Urothelium cell line (cell line): ENCODE results near the gene MRTO4.
"Not testable (repeated sequence)": the region's sequence is repeated elsewhere in the genome, so short reads cannot be mapped to it uniquely, and the experiment has no call there.

Source experiments
- DNase-seq: peaks from one replicate; pipeline ENCODE4 v3.0.0; 2011; ENCODE audit warnings: low spot score, mixed read lengths
- FAIRE-seq: peaks from 2 replicates; lab custom pipeline; 2011; peaks lifted over from hg19 to GRCh38; lab: Jason Lieb, UNC

MRTO4 gene

DNA sequence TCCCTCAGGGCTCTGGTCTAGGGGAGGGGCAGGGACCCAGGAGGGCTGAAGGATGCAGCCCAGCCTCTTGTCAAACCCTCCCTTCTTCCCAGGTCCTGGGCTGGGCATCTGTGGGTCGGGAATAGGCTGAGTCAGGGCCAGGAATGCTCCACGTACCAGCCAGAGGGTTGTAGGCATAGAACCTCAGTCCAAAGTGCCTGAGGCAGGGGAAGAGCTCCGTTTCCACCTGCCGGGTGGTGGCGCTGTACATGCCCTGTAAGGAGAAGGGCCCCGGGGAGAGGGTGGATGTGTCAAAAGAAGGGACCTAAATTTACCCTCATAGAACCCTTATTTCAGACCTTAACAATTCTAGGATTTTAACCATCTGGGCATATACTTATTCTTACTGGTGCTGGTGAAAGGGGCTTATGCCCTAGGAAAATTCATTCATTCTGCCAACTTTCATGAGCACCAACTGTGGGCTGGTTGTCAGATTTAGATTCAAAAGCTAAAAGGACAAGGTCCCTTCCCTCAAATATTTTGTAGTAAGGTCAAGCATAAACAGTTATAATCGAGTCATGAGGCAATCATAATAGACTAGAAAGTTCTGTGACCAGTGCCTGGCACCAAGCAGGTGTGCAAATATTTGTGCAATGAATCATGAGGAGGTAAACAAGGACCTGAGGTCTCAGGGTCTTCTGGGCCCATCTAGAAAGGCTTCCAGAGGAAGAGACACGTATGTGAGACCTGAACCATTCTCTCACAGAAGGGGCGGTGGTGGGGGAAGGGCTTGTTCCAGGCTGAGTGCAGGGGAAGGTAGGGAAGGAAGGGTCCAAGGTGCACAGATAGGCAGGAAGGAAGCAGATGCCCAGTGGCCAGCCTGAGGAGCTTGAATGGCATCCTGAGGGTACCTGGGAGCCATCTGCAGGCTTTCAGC lies 18.1 kb downstream of the MRTO4 start:
- DNase-seq, FAIRE-seq: not testable (repeated sequence)

DNA sequence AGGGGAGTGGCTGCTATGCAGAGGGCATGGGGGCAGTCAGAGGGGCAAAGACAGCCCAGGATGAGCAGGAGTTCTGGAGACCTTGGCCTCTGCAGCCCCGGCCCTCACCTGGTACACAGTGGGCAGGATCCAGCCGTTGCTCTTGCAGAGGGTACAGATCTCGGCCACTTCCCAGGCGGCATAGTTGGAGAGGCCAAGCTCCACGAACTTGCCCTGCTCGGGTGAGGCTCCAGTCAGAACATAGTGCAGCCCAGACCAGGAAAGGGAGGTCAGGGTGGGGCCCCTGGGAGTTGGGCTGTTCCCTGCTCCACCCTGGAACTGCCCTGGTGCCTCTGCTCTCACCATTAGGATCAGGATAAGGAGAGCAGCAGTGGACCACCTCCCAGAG lies 18.7 kb downstream of the MRTO4 start:
- DNase-seq, FAIRE-seq: not testable (repeated sequence)

DNA sequence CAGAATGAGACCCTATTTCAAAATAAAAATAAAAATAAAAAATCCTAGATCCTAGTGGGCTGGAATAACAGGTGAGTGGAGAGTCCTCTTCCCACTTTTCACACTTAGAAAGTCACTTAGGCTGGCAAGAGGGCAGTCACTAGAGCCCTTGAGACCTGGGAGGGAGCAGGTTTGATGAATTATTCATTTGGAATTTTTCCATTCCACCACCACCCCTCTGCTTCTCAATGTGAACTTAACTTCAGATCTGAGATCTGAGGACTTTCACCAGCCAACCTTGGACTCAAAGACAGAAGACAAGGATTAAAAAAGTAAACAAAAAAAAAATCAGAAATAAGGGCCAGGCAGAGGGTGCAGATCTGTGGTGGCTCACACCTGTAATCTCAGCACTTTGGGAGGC lies 20.5 kb downstream of the MRTO4 start:
- FAIRE-seq: no peak
- no peak for DNase-seq

DNA sequence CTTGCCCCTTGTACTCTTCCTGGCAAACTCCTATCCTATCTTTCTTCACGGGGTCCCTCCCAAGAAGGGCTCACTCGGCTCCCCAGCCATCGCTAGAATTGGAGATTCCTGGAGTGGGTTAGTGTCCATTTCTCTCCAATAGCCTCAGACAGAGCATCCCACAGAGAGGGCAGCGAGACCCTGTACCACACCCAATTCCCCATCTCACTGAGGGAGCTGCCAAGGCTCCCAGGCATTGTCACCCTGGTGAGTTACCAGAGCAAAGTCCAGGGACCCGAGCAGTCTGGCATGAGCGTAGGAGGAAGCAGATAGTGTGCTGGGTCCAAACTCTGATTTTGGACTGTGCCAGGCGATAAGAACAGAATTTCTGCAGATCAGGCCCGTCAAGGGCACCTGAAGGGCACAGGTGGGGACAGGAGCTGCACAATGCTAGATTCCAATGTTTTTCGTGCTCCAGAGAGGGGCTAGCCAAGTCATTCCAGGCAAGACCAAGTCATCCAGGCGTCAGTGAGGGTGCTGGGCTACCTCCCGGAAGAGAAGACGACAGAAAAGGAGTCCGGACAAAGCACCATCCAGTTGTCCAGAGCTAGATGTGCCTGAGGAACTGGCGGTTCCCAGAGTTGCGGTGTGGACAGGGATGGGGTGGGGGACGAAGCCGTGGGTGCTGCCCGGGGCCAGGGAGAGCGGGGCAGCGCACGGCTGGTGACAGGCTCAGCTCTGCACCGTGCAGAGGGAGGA lies 21.7 kb downstream of the MRTO4 start:
- FAIRE-seq: no peak
- no peak for DNase-seq

DNA sequence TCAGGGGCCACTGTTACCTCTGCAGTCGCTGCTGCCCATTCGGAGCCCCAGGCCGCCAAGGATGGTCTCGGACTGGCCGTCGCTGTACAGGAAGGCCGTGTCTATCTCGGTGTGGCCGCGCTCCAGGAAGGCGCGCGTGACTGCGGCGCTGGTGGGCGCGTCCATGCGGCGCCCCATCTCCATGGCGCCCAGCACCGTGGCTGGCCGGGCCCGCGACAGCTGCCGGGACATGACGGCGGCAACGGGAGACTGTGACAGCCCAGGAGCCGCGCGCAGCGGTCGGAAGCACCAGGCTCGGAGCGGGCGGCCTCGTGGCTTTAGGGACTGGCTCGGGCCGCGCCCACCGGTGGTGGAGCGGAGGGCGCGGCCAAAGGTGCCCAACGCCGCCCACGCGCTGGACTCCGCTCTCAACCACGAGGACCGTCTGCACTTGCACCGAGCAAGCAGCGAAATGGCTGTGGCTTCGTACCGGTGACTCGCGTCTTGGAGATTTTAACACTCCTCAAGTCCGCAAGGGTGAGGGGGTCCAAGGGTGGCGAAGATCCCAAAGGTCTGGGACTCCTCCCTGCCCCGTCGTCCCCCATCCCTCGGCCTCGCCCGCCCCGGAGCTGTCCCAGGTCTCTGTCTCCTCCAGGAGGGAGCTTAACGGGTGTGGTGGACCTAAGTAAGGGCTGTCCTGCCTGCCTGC lies 22.4 kb downstream of the MRTO4 start:
- FAIRE-seq, DNase-seq: not testable (repeated sequence)

DNA sequence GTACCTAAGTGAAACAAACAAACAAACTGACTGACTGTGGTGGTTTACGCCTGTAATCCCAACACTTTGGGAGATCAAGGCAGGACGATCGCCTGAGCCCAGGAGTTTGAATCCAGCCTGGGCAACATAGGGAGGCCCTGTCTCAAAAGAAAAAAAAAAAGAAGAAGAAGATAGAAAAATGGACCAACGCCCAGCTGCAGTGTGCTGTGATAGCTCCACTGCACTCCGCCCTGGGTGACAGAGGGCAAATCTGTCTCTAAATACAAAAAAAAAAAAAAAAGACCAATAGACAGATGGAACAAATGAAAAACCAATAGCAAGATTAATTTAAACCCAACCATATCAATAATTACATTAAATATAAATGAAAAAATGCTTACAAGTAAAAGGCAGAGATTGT lies 23.0 kb downstream of the MRTO4 start:
- FAIRE-seq: no peak

DNA sequence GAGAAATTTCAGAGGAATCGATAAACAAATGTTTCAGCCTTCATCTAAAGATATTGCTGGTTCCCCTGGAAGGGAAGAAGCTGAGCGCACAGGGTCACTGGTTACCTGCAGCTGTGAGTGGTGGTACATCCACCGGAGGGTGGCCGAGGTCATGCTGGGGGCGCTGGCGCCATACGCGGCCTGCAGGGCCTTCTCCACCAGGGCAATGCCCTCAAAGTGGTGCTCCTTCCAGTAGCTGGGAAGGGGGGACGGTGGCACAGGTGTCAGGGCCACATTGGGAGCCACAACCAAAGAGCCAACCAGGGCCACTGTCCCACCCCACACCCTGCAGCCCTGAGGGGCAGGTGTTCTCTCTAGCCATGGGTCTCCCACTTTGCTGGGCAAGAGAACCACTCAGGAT lies 32.3 kb downstream of the MRTO4 start:
- DNase-seq (no peak), FAIRE-seq (no peak)

More for the DNA sequence above, 23.0 kb downstream of the MRTO4 start:
- DNase-seq: no peak

DNA sequence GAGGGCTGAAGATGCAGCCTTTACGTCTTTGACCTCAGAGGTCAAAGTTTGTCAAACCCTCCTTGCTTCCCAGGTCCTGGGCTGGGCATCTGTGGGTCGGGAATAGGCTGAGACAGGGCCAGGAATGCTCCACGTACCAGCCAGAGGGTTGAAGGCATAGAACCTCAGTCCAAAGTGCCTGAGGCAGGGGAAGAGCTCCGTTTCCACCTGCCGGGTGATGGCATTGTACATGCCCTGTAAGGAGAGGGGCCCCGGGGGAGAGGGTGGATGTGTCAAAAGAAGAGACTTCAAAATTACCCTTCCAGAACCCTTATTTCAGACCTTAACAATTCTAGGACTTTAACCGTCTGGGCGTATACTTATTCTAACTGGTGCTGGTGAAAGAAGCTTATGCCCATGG lies 33.3 kb downstream of the MRTO4 start:
- DNase-seq (no peak), FAIRE-seq (no peak)

DNA sequence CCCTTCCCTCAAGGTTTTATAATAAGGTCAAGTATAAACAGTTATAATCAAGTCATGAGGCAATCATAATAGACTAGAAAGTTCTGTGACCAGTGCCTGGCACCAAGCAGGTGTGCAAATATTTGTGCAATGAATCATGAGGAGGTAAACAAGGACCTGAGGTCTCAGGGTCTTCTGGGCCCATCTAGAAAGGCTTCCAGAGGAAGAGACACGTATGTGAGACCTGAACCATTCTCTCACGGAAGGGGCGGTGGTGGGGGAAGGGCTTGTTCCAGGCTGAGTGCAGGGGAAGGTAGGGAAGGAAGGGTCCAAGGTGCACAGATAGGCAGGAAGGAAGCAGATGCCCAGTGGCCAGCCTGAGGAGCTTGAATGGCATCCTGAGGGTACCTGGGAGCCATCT lies 33.8 kb downstream of the MRTO4 start:
- FAIRE-seq, DNase-seq: not testable (repeated sequence)

DNA sequence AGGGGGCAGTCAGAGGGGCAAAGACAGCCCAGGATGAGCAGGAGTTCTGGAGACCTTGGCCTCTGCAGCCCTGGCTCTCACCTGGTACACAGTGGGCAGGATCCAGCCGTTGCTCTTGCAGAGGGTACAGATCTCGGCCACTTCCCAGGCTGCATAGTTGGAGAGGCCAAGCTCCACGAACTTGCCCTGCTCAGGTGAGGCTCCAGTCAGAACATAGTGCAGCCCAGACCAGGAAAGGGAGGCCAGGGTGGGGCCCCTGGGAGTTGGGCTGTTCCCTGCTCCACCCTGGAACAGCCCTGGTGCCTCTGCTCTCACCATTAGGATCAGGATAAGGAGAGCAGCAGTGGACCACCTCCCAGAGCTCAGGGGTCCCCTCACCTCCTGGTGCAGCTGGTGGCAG lies 34.2 kb downstream of the MRTO4 start:
- not testable (repeated sequence) for FAIRE-seq, DNase-seq

DNA sequence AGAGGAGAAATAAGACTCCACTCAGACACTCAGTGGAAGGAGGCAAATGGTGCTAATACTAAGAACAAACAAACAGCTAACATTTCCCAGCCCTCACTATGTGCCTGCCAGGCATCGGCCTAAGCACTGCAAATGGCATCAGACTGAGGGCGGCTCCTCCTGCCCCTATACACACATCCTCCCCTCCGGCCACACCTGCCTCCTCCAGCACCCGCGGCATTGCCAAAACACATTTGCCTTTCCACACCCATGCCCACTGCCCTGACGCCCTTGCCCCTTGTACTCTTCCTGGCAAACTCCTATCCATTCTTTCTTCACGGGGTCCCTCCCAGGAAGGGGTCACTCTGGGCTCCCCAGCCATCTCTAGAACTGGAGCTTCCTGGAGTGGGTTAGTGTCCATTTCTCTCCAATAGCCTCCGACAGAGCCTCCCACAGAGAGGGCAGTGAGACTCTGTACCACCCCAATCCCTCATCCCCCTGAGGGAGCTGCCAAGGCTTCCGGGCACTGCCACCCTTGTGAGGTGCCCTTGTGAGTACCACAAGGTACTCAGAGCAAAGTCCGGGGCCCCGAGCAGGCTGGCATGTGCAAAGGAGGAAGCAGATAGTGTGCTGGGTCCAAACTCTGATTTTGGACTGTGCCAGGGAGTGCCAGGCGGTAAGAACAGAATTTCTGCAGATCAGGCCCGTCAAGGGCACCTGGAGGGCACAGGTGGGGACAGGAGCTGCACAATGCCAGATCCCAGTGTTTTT lies 36.0 kb downstream of the MRTO4 start:
- no peak for FAIRE-seq

DNA sequence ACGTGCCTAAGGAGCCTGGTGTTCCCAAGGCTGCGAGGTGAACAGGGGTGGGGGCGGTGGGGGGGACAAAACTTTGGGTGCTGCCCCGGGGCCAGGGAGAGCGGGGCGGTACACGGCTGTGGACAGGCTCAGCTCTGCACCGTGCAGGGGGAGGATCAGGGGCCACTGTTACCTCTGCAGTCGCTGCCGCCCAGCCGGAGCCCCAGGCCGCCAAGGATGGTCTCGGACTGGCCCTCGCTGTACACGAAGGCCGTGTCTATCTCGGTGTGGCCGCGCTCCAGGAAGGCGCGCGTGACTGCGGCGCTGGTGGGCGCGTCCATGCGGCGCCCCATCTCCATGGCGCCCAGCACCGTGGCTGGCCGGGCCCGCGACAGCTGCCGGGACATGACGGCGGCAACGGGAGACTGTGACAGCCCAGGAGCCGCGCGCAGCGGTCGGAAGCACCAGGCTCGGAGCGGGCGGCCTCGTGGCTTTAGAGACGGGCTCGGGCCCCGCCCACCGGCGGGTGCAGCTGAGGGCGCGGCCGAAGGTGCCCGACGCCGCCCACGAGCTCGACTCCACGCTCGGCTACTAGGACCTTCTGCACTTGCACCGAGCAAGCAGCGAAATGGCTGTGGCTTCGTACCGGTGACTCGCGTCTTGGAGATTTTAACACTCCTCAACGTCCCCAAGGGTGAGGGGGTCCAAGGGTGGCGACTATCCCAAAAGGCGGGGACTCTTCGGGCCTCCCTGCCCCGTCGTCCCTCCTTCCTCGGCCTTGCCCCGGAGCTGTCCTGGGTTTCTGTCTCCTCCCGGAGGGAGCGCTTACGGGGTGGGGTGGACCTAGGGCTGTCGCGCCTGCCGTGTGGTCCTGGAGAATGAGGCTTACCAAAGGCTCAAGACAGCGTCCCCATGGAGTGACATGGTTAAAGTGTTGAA lies 37.0 kb downstream of the MRTO4 start, which contains the start of gene AKR7A3:
Gene AKR7A3 (minus strand): TSS at position 447 of the 918 bp plus-strand sequence. CDS start 61 bp downstream, at position 386.
- DNase-seq, FAIRE-seq: not testable (repeated sequence)

More for the DNA sequence above, 36.0 kb downstream of the MRTO4 start:
- DNase-seq: no peak

DNA sequence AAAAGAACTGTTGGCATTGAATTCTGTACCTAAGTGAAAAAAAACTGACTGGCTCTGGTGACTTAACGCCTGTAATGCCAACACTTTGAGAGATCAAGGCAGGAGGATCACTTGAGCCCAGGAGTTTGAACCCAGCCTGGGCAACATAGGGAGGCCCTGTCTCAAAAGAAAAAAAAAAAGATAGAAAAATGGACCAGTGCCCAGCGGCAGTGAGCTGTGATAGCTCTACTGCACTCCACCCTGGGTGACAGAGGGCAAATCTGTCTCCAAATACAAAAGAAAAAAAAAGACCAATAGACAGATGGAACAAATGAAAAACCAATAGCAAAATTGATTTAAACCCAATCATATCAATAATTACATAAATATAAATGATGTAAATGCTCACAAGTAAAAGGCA lies 37.6 kb downstream of the MRTO4 start:
- FAIRE-seq (no peak), DNase-seq (no peak)

DNA sequence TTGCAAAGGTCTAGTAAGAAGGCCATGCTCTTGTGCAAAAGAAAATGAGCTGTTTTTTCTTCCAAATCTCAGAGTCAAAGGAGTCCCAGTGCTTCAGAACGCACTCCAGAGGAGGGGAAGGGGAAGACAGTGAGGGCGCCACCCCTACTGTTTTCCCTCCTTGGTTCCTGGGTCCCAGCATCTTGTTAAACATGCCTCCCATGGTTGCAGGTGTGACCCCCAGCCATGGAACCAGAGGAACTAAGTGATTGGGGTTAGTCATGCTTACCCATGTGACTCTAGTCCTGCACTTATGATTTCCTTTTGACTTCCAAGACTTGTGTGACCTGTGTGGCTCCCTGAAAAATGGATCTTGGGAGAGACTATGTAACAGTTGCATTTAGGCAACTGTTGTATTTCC lies 43.0 kb downstream of the MRTO4 start:
- FAIRE-seq: no peak
- no peak for DNase-seq

DNA sequence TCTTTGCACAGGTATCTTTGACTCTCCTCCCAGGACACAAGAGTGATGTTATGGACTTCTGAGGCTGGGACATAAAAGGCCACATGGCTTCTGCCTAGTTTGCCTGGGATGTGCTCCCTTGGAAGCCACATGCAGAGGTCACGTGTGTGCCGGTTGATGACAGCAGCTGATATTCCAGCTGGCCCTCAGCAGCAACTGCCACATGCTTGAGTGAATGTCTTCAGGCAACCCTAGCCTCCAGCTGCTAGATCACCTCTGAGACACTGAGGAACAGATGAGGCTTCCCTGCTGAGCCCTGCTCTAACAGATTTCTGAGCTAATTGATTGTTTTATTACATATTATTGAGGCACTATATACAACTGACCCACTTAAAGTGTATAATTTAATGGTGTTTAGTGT lies 48.6 kb downstream of the MRTO4 start:
- FAIRE-seq (no peak), DNase-seq (no peak)

DNA sequence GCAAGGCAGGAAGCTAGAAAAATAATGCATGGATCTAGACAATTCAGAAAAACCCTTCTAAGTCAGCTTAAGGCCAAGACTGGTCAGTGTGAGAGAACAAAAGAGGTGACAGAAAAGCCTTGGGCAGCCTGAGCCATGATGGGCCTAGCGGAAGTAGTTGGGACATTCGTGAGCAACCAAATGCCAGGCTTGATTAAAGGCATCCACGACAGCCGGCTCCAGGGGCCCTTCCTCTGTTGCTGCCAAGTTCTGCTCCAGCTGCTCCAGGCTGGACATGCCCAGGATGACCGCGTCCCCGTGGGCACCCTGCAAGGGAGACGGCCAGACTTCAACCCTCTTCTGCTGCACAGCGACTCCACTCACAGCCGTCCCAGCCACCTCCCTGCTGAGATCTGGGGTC lies 52.5 kb downstream of the MRTO4 start:
- not testable (repeated sequence) for DNase-seq, FAIRE-seq

DNA sequence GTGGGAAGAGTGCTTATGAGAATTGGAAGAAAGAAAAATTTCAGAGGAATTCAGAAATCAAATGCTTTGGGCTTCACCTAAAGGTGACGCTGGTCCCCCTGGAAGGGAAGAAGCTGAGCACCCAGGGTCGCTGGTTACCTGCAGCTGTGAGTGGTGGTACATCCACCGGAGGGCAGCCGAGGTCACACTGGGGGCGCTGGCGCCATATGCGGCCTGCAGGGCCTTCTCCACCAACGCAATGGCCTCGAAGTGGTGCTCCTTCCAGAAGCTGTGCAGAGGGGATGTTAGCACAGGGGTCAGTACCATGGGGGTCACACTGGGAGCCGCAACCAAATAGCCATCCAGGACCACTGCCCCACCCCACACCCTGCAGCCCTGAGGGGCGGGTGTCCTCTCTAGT lies 54.3 kb downstream of the MRTO4 start:
- FAIRE-seq: no peak

DNA sequence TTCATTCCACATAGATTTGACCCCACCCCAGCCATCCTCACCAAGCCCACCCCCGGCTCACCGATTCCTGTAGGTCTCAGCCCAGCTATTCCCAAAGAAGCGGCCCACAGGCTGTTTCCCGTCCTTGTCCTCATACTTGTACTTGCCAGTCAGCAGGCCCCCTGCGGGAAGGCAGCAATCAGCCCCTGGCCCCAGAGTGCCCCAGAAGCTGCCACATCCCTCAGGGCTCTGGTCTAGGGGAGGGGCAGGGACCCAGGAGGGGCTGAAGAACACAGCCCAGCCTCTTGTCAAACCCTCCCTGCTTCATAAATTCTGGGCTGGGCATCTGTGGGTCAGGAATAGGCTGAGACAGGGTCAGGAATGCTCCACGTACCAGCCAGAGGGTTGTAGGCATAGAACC lies 55.3 kb downstream of the MRTO4 start:
- FAIRE-seq: no peak

More for the DNA sequence above, 54.3 kb downstream of the MRTO4 start:
- no peak for DNase-seq

DNA sequence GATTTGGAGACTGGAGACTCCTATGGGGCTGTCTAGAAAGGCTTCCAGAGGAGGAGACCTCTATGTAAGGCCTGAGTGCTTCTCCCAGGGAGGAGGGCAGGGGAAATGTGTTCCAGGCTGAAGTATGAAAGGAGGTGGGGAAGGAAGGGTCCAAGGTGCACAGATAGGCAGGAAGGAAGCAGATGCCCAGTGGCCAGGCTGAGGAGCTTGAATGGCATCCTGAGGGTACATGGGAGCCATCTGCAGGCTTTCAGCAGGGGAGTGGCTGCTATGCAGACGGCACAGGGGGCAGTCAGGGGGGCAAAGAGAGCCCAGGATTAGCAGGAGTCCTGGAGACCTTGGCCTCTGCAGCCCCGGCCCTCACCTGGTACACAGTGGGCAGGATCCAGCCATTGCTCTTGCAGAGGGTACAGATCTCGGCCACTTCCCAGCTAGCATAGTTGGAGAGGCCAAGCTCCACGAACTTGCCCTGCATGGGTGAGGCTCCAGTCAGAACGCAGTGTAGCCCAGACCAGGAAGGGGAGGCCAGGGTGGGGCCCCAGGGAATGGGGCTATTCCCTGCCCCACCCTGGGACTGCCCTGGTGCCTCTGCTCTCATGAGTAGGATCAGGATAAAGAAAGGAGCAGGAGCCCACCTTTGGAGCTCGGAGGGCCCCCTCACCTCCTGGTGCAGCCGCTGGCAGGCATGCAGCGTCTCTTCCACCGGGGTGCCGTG lies 56.3 kb downstream of the MRTO4 start:
- no peak for FAIRE-seq
- DNase-seq: no peak

More for the DNA sequence above, 55.3 kb downstream of the MRTO4 start:
- DNase-seq: no peak
